SK-MEL-5 (cell line): ENCODE results near the gene SESN1. TPM values are rescaled to one million over a fixed set of nuclear protein-coding genes. Genes with fewer than 3 reads are reported as not detected.
A peak's percentile ranks its signal among the peaks of the same experiment; 100 is the strongest.
"Not testable (repeated sequence)": the region's sequence is repeated elsewhere in the genome, so short reads cannot be mapped to it uniquely, and the experiment has no call there.

Source experiments
- DNase-seq: peaks from one replicate; pipeline ENCODE4 v3.0.0-alpha.2; 2016; ENCODE audit warnings: low read depth, low spot score
- in situ Hi-C: cut with HindIII; loops from 2 replicates; pipeline ENCODE4 v1.10.0; 2016; ENCODE audit warnings: low sequenced_read_pairs, high pct_unique_total_duplicates, low pct_unique_long_range_greater_than_20kb
- polyA plus RNA-seq, 2 experiments: library from polyadenylated mRNA; depleted of rRNA; stranded (reverse); fragments of >200 nt; gene quantifications; 2 replicates each; pipeline ENCODE4 v1.2.3, GENCODE V29; 2015
- total RNA-seq: library from RNA; depleted of rRNA; stranded (reverse); fragments of >200 nt; shearing (Covaris generic); gene quantifications from 2 replicates; pipeline ENCODE4 v1.2.3, GENCODE V29; 2014; rRNA removed

SESN1 gene
- total RNA-seq = 24.7 and 27.9 TPM in 2 replicates
- polyA plus RNA-seq (2015; cell fraction: cytosol; rRNA removed) = 13.6 and 17.7 TPM in 2 replicates
- polyA plus RNA-seq (2015; cell fraction: nucleus; rRNA removed) = 37.7 and 42.5 TPM in 2 replicates

GRCh38 chr6:109094416-109095035, at the start of gene SESN1:
Gene SESN1 (minus strand): TSS chr6:109094846. CDS start chr6:109094073, 773 bp downstream.
- in situ Hi-C loops = no loop called here
- DNase-seq = peak; percentile 95

GRCh38 chr6:109143191-109143590, 48.5 kb upstream of the SESN1 start:
- in situ Hi-C loops = no loop called here
- no peak for DNase-seq

DNA sequence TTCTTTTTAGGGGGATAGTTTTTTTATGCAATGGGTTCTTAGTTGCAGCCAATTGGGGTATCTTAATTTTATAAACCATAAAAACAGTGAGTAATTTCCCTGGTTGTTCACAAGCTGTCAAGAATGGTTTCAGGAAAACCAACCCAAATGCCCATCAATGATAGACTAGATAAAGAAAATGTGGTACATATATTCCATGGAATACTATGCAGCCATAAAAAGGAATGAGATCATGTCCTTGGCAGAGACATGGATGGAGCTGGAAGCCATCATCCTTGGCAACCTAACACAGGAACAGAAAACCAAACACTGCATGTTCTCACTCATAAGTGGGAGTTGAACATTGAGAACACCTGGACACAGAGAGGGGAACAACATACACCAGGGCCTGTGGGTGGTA, 47.4 kb upstream of the SESN1 start:
- DNase-seq, in situ Hi-C loops: not testable (repeated sequence)

- in situ Hi-C loops = no loop called here
- no peak for DNase-seq
Observed at GRCh38 chr6:109139109-109139508, 44.5 kb upstream of the SESN1 start.

DNA sequence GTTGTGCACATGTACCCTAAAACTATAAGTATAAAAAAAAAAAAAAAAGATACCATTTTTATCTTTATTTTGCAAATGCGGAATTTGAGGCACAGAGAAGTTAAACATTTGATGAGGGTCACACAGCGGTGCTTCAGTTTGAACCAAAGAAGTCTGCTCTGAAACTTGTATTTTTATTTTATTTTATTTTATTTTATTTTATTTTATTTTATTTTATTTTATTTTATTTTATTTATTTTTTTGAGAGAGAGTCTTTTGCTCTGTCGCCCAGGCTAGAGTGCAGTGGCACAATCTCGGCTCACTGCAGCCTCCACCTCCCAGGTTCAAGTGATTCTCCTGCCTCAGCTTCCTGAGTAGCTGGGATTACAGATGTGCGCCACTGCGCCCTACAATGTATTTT, 41.9 kb upstream of the SESN1 start:
- in situ Hi-C loops, DNase-seq: not testable (repeated sequence)

- in situ Hi-C loops, DNase-seq: not testable (repeated sequence)
Observed at GRCh38 chr6:109136039-109136438, 41.4 kb upstream of the SESN1 start.

- in situ Hi-C loops, DNase-seq: not testable (repeated sequence)
Observed at GRCh38 chr6:109135600-109135999, 41.0 kb upstream of the SESN1 start.

- in situ Hi-C loops = no loop called here
- no peak for DNase-seq
Observed at GRCh38 chr6:109130065-109130464, 35.4 kb upstream of the SESN1 start.

DNA sequence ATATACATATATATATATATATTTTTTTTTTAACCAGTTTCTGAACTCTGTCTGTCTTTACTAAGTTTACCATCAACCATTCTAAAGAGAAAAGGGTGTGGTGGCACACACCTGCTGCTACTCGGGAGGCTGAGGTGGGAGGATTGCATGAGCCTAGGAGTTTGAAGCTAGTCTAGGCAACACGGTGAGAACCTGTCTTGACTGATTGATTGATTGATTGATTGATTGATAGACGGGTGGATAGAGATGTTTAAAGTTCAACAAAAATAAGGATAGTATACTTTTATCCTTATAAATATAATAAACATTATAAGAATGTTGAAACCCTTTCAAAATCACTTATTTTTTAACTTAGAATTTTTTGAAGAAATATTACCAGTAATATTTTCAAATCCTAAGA, 30.9 kb upstream of the SESN1 start:
- in situ Hi-C loops = no loop called here

GRCh38 chr6:109124219-109124618, 29.6 kb upstream of the SESN1 start:
- in situ Hi-C loops = no loop called here
- DNase-seq = no peak

More for the DNA sequence above, 30.9 kb upstream of the SESN1 start:
- no peak for DNase-seq

GRCh38 chr6:109121411-109121810, 26.8 kb upstream of the SESN1 start:
- no peak for DNase-seq
- in situ Hi-C loops = no loop called here

DNA sequence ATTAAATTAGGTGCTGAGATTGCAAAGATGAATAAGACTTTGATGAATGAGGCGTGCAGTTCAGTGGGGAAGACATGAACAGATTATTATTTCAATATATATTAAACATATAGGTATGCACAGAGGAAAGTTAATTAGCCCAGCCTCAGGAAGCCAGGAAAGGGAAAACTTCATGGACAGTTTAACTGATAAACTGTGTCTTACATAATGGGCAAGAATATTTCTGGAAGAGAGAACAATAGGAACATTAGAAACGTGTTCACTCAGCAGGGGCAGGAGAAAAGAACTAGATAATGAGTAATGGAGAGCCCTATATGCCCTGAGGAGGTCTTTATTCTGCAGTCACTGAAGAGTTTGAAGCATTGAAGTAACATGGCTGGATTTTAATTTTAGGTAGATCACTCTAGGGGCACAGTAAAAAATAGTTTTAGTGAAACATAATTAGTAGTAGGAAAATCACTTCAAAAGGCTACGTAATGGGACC, 24.3 kb upstream of the SESN1 start:
- DNase-seq = no peak
- in situ Hi-C loops = no loop called here

GRCh38 chr6:109118337-109118736, 23.7 kb upstream of the SESN1 start:
- in situ Hi-C loops = no loop called here
- no peak for DNase-seq

DNA sequence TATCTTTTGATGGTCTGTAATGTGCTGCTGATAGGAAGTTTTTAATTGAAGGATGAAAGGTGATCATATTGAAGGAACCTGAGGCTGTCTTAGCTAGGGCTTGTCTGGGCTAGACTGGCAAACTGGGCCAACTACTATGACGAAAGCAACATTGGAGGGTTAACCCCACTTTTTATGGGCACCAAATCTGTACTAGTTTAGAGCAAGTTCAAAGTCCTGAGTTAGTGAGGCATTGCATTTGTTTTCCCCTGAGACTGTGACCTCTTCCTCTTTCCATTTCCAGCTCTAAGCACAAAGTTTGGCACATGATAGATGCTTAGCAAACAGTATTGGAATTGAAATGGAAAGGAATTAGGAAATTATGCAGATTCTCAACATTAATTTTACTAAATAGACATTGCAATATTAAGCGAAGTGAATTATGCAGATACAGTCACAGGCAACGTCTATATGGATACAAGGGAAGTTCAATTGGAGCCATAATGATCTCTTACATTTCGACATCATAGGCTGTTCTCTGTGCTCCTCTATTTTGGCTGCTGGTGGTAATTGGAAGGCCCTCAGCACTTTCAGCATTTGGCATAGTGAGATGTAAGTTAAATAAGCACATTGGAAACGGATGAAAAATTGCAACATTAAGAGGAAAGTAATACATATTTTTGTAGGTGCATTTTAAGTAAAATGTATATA, 22.8 kb upstream of the SESN1 start:
- in situ Hi-C loops = no loop called here
- no peak for DNase-seq

- in situ Hi-C loops, DNase-seq: not testable (repeated sequence)
Observed at GRCh38 chr6:109112663-109113062, 18.0 kb upstream of the SESN1 start.

GRCh38 chr6:109109663-109110062, 15.0 kb upstream of the SESN1 start:
- DNase-seq, in situ Hi-C loops: not testable (repeated sequence)

DNA sequence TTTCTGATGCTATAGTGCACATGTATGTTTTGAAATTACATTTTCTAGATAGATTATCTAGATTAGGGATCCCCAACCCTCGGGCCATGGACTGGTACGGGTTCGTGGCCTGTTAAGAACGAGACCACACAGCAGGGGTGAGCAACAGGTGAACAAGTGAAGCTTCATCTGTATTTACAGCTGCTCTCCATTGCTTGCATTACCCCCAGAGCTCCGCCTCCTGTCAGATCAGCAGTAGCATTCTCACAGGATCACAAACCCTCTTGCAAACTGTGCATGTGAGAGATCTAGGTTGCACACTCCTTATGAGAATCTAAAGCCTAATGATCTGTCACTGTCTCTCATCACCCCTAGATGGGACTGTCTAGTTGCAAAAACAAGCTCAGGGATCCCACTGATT, 11.0 kb upstream of the SESN1 start:
- in situ Hi-C loops = no loop called here
- DNase-seq = no peak

- no peak for DNase-seq
- in situ Hi-C loops = no loop called here
Observed at GRCh38 chr6:109104512-109104911, 9.9 kb upstream of the SESN1 start.

DNA sequence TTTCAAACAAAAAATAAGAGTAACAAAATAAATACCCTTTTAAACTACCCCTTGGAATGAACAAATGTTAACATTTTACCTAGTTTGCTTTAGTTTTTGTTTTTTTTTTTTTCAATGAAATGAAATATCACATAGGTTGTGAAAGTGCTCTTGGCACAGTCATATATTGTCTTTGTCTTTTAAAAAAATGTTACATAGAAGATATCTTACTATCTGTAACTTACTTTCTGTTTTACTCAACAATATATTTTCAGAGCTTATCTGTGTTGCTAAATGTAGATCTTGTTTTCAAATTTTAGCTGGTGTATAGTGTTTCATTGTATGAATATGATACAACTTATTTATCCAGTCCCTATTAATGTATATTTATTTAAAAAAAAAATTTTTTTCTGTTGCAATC, 9.3 kb upstream of the SESN1 start:
- DNase-seq = no peak
- in situ Hi-C loops = no loop called here
